HL-60/S4 (cell line): ENCODE measurements around the gene GJB2.

Experiments used
- in situ Hi-C: fragments of 300-500 bp; cut with MboI; formaldehyde crosslinking; loops from 2 replicates; pipeline ENCODE4 v1.14.3; 2022; ENCODE audit warnings: low sequenced_read_pairs

GJB2 gene

DNA sequence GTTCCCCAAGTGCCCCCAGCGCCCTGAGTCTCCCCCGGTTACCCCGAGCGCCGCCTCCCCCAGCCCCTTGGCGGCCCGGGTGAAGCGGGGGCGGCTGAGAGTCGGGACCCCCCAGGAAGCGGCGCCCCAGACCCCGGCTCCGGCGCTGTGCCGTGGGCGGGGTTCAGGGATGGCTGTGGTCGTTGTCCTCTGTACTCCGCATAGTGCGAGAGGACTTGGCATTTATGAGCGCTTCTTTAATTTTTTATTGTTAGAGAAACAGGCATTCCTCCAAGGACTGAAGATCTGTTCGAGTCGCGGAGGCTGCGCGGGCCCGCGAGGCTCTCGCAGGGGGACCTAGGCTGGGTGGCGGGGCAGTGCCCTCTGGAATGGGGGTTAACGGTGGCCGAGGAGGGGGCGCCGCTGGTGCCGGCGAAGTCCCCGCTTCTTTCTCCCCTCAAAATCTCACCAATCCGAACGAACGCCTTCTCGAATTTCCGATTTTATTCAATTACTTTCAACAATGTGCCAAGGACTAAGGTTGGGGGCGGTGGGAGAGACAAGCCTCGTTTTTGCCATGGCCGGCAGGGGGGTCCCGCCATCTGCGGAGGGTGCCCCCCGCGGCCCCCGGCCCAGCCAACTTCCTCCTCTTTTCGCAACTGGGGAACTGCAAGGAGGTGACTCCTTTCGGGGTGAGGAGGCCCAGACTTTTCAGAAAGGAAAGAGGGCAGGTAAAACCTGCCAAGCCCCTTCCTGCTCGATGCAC lies 596 bp upstream of the GJB2 start:
- in situ Hi-C loops: loop anchor here (25.0 kb wide), 2 partner anchors 294 to 719 kb away; partner anchors contain the start of gene XPO4

DNA sequence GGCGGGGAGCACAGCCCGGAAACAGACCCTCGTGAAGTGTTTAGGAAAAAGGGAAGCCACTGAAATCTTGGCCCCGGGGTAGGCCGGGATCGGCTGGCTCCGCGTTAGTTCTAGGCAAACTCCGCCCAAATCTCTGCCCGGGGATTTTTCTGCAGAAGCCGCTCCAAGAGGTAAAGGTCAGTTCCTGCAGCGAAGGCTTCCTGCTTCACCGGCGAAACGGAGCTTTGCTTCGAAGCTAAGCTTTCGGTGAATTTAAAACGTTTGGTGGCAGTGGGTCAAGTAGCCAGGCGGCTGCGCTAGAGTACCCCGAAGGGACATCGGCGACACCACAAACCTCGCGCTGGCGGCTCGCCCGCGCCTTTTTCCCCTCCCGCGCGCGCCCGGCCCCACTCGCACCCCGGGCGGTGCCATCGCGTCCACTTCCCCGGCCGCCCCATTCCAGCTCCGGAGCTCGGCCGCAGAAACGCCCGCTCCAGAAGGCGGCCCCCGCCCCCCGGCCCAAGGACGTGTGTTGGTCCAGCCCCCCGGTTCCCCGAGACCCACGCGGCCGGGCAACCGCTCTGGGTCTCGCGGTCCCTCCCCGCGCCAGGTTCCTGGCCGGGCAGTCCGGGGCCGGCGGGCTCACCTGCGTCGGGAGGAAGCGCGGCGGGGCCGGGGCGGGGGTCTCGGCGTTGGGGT lies 441 bp downstream of the GJB2 start:
- in situ Hi-C loops: loop anchor here (25.0 kb wide), 2 partner anchors 295 to 720 kb away; partner anchors contain the start of gene XPO4

DNA sequence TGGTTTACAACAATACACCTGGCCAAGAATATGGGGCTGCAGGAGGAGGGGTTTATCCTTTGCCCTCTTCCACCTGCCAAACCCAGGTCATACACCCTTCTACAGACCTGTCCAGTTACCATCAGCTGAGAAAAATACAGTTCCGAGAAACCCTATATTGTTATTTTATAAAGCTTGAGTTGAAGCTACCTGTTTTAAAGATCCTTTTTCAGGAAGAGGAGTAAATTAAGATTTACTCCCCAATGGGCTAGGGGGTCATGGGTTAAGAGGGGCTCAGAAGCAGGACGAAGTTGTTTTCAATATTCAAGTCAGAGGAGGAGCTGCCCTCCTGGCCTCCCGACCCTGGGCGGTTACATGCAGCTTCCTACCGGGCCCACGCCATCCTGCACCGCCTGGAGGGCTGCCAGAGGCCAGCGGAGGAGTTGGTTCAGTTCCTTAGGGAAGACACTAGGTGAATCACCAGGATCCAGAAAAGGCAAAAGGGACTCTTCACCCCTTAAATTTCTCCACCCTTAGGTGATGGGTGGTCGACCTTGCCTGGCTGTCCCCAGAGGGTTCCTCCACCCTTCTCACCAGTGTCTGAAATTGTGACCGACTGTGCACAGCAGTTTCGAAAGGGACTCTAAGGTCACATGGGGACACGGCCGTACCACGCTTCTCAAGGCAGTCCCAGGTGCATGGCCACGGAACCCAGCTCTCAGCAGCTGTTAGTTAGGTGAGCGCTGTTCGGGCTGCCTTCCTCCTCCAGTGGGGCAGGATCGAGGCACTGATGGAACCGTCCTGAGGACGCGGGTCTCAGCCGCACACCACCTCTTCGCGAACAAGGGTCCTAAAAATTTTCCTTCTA lies 1.2 kb downstream of the GJB2 start:
- in situ Hi-C loops: loop anchor here (25.0 kb wide), 2 partner anchors 296 to 721 kb away; partner anchors contain the start of gene XPO4

DNA sequence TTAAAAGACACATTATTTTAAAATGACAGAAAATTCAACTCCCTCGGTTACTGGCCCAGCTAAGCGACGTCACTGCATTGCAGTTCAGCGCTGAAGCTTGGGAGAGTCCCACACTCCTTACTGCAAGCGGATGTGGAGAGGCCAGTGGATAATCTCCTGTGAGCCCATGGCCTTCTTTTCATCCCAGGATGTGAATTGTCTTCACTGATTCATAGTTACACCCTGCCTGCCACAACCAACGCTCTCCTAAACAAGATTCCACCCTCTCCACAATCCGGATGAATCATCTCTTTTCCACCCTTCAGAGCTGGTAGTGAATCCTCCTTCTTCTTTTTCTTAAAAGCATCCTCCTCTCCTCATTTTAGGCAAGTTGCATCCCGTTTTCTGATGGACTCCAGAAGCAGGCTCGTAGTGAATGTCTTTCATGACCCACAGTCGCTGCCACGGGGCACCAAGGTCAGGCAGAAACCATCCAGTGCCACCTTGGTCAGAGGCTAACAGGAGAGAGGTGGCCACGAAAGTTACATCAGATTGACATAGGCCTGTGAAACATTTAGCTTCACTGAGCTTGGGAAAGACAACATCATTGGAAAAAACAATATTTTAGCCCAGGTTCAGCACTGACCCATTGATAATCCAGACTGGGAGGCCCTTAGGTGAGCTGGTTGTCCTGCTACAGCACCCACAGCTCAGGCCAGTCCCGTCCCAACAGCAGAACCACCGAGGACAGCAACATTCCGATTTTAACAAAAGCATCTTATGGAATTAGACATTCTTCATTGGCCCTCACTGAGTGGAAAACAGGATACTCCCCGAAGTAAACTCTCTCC lies 2.0 kb downstream of the GJB2 start:
- in situ Hi-C loops: loop anchor here (25.0 kb wide), 2 partner anchors 297 to 722 kb away; partner anchors contain the start of gene XPO4

DNA sequence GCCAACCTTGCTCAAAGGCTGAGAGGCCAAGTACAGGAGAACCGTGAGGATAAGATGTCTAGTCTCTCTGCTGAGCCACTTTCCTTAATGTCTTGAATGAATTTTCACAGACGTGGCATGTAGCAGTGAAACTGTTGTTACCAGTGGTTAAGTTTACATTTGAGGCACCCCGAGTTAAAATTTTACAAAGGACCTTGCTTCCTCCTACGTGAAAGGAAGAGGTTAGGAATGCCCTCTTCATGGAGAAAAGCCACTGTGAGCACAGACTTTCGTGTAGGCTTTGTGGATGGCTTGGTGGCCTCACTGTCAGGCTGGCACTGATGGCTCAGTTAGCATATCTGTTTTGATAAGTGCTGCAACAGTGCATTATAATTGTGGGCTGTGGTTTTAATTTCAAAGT lies 2.7 kb downstream of the GJB2 start:
- in situ Hi-C loops: loop anchor here (25.0 kb wide), 2 partner anchors 297 to 722 kb away; partner anchors contain the start of gene XPO4

DNA sequence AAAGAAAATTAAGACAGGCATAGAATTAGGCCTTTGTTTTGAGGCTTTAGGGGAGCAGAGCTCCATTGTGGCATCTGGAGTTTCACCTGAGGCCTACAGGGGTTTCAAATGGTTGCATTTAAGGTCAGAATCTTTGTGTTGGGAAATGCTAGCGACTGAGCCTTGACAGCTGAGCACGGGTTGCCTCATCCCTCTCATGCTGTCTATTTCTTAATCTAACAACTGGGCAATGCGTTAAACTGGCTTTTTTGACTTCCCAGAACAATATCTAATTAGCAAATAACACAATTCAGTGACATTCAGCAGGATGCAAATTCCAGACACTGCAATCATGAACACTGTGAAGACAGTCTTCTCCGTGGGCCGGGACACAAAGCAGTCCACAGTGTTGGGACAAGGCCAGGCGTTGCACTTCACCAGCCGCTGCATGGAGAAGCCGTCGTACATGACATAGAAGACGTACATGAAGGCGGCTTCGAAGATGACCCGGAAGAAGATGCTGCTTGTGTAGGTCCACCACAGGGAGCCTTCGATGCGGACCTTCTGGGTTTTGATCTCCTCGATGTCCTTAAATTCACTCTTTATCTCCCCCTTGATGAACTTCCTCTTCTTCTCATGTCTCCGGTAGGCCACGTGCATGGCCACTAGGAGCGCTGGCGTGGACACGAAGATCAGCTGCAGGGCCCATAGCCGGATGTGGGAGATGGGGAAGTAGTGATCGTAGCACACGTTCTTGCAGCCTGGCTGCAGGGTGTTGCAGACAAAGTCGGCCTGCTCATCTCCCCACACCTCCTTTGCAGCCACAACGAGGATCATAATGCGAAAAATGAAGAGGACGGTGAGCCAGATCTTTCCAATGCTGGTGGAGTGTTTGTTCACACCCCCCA lies 3.8 kb downstream of the GJB2 start:
- in situ Hi-C loops: loop anchor here (25.0 kb wide), 2 partner anchors 298 to 723 kb away; partner anchors contain the start of gene XPO4

DNA sequence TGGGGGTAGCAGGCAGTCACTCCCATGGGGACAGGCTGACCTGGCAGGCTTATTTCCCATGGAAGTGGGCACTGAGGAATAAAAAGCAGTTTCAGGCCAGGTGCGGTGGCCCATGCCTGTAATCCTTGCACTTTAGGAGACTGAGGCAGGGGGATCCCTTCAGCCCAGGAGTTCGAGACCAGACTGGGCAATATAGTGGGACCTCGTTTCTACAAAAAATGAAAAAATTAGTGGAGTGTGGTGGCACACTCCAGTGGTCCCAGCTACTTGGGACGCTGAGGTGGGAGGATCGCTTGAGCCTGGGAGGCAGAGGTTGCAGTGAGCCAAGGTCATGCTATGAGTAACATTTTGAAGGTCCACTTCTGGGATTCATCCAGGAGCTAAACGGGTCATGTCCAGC lies 6.0 kb downstream of the GJB2 start:
- in situ Hi-C loops: loop anchor here (25.0 kb wide), 2 partner anchors 301 to 726 kb away; partner anchors contain the start of gene XPO4

DNA sequence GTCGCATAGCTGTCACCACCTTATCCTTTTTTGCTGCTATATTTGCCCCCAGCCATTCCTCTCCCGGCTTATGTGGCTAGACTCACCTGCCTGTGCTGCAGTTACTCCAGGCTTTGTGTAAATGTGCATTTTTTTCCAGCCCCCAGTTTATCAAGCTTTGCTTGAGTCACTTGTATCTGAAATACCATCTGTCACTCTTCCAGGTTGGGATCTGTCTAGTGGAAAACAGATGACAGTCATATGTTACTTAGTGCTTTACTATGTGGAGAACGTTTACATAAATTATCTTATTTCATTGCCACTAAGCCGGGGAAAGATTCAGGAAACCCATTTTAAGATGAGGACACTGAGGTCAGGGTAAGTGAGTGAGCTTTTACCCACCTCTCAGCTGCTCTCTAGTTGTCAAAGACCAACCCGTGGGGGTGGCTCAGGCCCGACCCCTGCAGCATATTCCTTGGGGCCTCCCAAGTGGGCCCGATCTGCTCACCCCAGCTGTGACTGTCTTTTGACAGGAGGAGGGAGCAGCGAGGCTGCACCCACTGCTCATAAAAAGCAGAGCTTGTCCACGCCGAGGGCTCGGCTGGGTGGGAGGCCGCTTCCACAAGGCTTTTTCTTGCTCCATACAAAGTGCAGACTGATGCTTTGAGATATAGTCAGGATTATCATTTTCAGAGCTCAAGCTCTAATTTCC lies 7.2 kb downstream of the GJB2 start:
- in situ Hi-C loops: loop anchor here (25.0 kb wide), 2 partner anchors 302 to 727 kb away; partner anchors contain the start of gene XPO4

DNA sequence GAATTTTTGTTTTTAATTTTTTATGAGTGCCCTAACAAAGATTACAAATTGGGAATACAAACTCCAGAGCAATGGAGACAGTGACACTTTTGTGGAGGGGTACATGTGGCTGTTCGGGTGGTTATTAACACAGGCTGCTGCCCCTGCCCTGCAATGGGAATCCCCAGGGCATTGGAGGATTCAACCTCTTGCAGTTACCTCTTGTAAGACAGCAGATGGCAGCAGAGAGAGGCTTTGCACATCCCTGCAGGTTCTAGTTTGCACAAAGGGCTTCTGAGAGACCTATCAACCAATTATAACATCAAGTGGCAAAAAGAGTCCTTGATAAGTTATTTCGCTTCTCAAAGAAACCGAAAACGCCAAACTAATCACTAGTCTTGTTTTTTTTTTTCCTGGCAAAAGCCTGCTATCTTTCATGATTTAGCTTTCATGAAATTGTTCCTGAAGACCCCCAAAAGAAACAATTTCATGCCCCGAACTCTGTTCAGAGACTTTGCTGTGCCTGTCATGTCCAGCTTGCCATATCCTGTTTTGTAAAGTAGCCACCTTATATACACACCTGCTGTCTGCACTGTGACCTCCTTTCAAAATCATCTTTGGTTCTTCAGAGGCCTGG lies 10.4 kb downstream of the GJB2 start:
- in situ Hi-C loops: loop anchor here (25.0 kb wide), 2 partner anchors 305 to 730 kb away; partner anchors contain the start of gene XPO4

DNA sequence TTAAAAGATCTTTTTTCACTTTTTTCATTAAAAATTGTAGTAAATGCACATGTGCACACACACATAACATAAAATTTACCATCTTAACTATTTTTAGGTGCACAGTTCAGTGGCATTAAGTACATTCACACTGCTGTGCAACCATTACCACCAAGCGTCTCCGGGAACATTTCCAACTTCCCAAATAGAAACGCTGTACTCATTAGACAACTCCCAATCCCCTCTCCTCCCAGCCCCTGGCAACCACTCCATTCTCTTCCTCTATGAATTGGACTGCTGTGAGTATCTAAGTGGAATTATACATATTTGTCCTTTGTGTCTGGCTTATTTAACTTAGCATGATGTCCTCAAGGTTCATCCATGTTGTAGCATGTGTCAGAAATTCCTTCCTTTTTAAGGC lies 11.6 kb downstream of the GJB2 start:
- in situ Hi-C loops: loop anchor here (25.0 kb wide), 2 partner anchors 306 to 731 kb away; partner anchors contain the start of gene XPO4

DNA sequence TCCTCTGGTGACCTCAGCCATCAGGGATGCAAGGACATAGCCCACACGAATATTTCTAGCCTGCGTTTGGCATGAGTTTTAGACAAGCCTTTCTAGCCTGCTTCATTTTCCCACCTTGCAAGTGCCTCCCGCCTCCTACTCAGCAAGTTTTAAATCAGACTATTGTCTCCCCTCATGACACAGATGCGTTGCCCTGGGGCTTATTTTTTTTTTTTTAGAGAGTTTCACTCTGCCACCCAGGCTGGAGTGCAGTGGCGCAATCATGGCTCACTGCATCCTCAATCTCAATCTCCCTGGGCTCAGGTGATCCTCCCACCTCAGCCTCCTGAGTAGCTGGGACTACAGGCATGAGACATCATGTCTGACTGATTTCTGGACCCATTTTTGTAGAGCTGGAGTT lies 14.6 kb downstream of the GJB2 start:
- in situ Hi-C loops: loop anchor here (25.0 kb wide), 2 partner anchors 309 to 734 kb away; partner anchors contain the start of gene XPO4

DNA sequence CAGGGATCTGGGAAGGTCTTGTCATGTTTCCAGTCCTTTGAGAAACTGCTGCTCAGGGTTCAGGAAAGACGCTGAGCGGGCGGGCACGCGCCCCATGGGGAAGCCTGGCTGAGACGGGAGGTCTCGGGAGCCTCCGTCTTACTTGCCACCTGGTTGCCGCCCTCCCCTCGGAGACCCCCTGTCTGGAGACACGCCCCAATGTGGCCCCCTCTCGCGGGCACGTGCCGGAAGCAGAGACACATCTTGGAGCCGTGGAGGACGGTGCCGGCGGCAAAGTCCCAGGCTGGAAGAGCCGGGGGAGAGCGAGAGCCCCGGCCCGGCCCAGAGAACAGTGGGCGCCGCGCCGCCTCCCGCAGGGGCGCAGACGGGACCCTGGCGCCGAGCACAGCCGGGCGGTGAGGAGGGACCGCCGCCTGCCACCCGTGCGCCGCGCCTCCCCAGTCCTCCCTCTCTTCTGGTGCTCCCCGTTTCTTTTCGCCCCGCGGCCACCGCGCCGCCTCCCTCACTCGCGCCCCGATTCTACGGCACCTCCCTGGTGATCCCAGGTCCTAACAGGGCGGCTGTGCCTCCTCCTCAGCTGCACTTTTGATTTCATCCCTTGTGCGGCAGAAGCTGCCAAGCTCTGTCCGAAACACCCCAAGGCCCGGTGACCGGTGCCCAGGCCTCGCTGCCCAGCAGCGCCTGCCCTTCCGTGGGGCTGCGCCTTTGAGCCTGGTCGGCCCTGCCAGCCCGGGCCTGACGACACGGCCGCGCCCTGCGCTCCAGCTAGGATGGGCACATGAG lies 15.5 kb downstream of the GJB2 start:
- in situ Hi-C loops: loop anchor here (25.0 kb wide), 2 partner anchors 310 to 735 kb away; partner anchors contain the start of gene XPO4

DNA sequence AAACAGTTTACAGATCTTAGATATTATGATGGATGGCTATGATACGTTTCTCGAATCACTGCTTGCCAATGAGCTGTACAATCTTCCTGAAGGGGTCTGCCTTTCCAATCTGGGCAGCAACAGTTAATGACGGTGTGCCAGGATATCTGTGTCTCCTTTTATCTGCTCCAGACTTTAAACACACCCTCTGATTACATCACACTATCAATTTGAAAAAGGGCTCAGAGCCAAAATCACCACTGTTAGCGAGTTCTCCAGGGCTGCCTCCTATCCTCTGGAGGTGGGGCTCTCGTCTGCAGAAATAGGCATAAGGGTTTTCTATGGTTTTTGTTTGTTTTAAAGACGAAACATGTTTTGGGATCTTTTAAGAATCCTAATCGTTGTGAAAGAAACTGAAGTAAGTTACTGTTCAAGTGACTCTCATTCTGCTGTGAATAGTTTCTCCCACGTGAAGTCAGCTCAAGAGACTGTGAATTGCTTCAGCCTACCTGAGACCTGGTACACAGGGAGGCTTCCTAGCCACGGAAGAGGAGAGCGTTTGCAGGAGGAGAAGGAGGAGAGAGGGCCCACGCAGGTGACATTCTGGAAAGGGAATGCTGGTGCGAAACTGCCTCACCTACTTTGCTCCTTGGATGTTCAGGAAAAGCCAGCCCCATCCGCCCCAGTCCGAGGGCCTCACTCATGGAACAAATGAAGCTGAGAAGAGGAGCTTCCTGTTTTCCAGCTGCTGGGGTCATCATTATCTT lies 16.7 kb downstream of the GJB2 start:
- in situ Hi-C loops: loop anchor here (25.0 kb wide), 2 partner anchors 311 to 736 kb away; partner anchors contain the start of gene XPO4

DNA sequence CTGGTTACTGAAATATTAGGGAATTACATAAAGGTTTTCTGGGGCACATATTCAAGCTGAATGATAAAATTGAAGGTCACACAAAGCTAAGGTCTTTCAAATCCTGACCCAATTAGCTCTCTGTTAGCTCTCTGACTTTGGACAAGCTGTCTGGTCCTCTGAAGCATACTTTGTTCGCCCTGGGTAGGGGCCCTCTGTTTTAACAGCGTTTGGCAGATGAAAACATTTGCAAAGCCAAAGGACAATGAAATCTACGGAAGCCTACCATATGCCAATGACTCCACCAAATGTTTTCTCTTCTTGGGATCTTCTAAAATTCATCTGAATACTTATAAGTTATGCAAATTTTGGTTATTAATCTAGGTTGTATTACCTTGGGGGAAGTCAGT lies 17.3 kb downstream of the GJB2 start:
- in situ Hi-C loops: loop anchor here (25.0 kb wide), 2 partner anchors 312 to 737 kb away; partner anchors contain the start of gene XPO4

DNA sequence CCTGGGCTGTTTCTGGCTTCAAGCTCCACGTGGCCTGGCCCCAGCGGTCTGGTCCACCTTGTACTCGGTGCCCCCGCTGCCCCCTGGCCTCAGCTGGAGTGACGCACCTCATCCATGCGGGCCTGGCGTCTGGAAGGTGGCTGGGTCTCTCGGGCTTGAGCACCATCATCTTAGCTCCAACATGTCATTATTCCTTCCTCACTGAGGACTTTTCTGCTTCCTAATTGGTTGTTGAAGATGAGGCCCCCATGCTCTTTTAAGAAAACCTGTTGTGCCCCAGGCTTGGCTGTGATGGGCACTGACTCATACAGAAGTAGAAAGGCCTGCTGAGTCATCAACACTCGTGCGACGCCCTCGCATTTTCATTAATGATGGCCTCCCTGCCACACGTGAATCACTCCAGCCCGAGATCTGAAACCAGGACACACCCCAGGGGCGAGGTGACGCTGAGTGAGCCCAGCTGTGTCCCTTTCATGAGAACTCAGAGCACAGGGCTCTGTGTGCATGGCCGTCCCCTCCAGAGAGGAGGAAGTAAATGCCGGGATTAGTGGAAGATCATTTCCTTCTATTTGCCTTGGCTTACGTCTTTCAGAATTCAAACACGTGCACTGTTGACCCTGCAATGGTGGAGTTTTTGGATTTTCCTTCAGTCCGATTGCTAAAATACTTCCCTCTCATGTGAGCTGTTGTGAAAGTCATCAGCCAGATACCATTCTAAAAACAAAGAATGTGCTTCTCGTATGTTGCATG lies 17.9 kb downstream of the GJB2 start:
- in situ Hi-C loops: loop anchor here (25.0 kb wide), 2 partner anchors 312 to 737 kb away; partner anchors contain the start of gene XPO4
